ENCODE data around the gene SLC6A14. TPM values are rescaled to one million over a fixed set of nuclear protein-coding genes. Genes with fewer than 3 reads are reported as not detected.

The SLC6A14 gene
- total RNA-seq, 1 donor = not detected

GRCh38 chrX:116427978-116428377 lies 8.4 kb upstream of the SLC6A14 start:
- no peak overlapping the region for H3K4me3 ChIP-seq (ENCODE audit: low read depth, low read length)
- no peak for TF ChIP-seq CTCF (IDR thresholded peaks at IDR 0.05; ENCODE audit: insufficient read depth, low read length)
- DNase-seq (ENCODE audit: low read depth) = no peak

GRCh38 chrX:116435597-116435996 lies 809 bp upstream of the SLC6A14 start:
- no peak for DNase-seq (ENCODE audit: low read depth)
- TF ChIP-seq CTCF (IDR thresholded peaks at IDR 0.05; ENCODE audit: insufficient read depth, low read length) = no peak
- no peak overlapping the region for H3K4me3 ChIP-seq (ENCODE audit: low read depth, low read length)

GRCh38 chrX:116449156-116449555 lies 12.8 kb downstream of the SLC6A14 start:
- TF ChIP-seq CTCF (IDR thresholded peaks at IDR 0.05; ENCODE audit: insufficient read depth, low read length) = no peak
- H3K4me3 ChIP-seq (ENCODE audit: low read depth, low read length) = no peak overlapping the region
- no peak for DNase-seq (ENCODE audit: low read depth)

GRCh38 chrX:116462822-116463221 lies 26.4 kb downstream of the SLC6A14 start, which contains the start of gene CT83:
Gene CT83, minus strand, starts transcription at chrX:116462976. Its CDS starts 120 bp downstream, at chrX:116462856.
- DNase-seq (ENCODE audit: low read depth) = no peak
- no peak for TF ChIP-seq CTCF (IDR thresholded peaks at IDR 0.05; ENCODE audit: insufficient read depth, low read length)
- H3K4me3 ChIP-seq (ENCODE audit: low read depth, low read length) = no peak within 1 kb of the TSS

GRCh38 chrX:116480059-116480458 lies 43.7 kb downstream of the SLC6A14 start:
- no peak for TF ChIP-seq CTCF (IDR thresholded peaks at IDR 0.05; ENCODE audit: insufficient read depth, low read length)
- no peak for DNase-seq (ENCODE audit: low read depth)
- no peak overlapping the region for H3K4me3 ChIP-seq (ENCODE audit: low read depth, low read length)

- H3K4me3 ChIP-seq (ENCODE audit: low read depth, low read length) = no peak overlapping the region
- peak; percentile 22 for TF ChIP-seq CTCF (IDR thresholded peaks at IDR 0.05; ENCODE audit: insufficient read depth, low read length)
- peak; percentile 1 for DNase-seq (ENCODE audit: low read depth)
These were observed 53.7 kb downstream of the SLC6A14 start for GRCh38 chrX:116490104-116490503.

GRCh38 chrX:116493271-116493670 lies 56.9 kb downstream of the SLC6A14 start:
- DNase-seq (ENCODE audit: low read depth) = no peak
- TF ChIP-seq CTCF (IDR thresholded peaks at IDR 0.05; ENCODE audit: insufficient read depth, low read length) = no peak

More at GRCh38 chrX:116493271-116493670, 56.9 kb downstream of the SLC6A14 start:
- no peak overlapping the region for H3K4me3 ChIP-seq (ENCODE audit: low read depth, low read length)
